ENCODE data around the gene RABGEF1. TPM values are rescaled to one million over a fixed set of nuclear protein-coding genes. Genes with fewer than 3 reads are reported as not detected.

RABGEF1 gene
- total and polyA plus RNA-seq, 9 of the 15 experiments (the other 6 are each of a cell fraction or from before 2014, with no cell fraction given): 7.0 to 29.3 (median 20.5) TPM

- TF ChIP-seq ZNF277 (CRISPR knock-in tag; IDR thresholded peaks at IDR 0.05; ENCODE audit: borderline replicate concordance) (no peak), ELK3 (CRISPR knock-in tag; IDR thresholded peaks at IDR 0.05) (no peak), CREB3 (tag; conservative IDR thresholded peaks at IDR 0.05; ENCODE audit: low read depth) (no peak), MCM3 (IDR thresholded peaks at IDR 0.05) (no peak), ZNF274 (IDR thresholded peaks at IDR 0.05; ENCODE audit: borderline replicate concordance, low read depth, low read length) (no peak), SAFB (IDR thresholded peaks at IDR 0.05; ENCODE audit: borderline replicate concordance, low read depth, low read length) (no peak), CGGBP1 (CRISPR knock-in tag; IDR thresholded peaks at IDR 0.05) (no peak)
Measured at GRCh38 chr7:66736892-66737291, 3.6 kb upstream of the RABGEF1 start (continued).
